Measurements from ENCODE around the gene KCTD17.

GRCh38 chr22:37044634-37045625 lies 6.6 kb upstream of the KCTD17 start:
- TF ChIP-seq CTCF (IDR thresholded peaks at IDR 0.05 in 4 of 5, conservative IDR thresholded peaks at IDR 0.05 in 1 of 5) (no peak), POLR2A (IDR thresholded peaks at IDR 0.05) (no peak)
